AG08396 (cell line): ENCODE data around the gene MAN1C1.
A peak's percentile ranks its signal among the peaks of the same experiment; 100 is the strongest.

Source experiments
- DNase-seq: peaks from one replicate; pipeline ENCODE4 v3.0.0; 2012; ENCODE audit warnings: low spot score, mixed read lengths

The MAN1C1 gene

GRCh38 chr1:25804244-25804963, 187.8 kb downstream of the MAN1C1 start:
- peak; percentile 60 for DNase-seq

- DNase-seq, result no peak
Measured at GRCh38 chr1:25804964-25805862, 188.6 kb downstream of the MAN1C1 start.

GRCh38 chr1:25805863-25806225, 189.3 kb downstream of the MAN1C1 start:
- DNase-seq, result peak; percentile 48

- no peak for DNase-seq
Measured at GRCh38 chr1:25806418-25806817, 189.8 kb downstream of the MAN1C1 start.

- DNase-seq, result no peak
Measured at GRCh38 chr1:25807480-25808390, 191.1 kb downstream of the MAN1C1 start.

- no peak for DNase-seq
Measured at GRCh38 chr1:25808481-25809244, 192.1 kb downstream of the MAN1C1 start.

GRCh38 chr1:25809283-25809926, 192.8 kb downstream of the MAN1C1 start:
- DNase-seq, result no peak

GRCh38 chr1:25809929-25810328, 193.3 kb downstream of the MAN1C1 start:
- no peak for DNase-seq

- DNase-seq, result peak; percentile 83
Measured at GRCh38 chr1:25810341-25811299, 194.0 kb downstream of the MAN1C1 start.

GRCh38 chr1:25811384-25812082, 194.9 kb downstream of the MAN1C1 start:
- DNase-seq, result no peak

- DNase-seq, result no peak
Measured at GRCh38 chr1:25813071-25813733, 196.6 kb downstream of the MAN1C1 start.

GRCh38 chr1:25813734-25814471, 197.3 kb downstream of the MAN1C1 start:
- no peak for DNase-seq

- DNase-seq, result no peak
Measured at GRCh38 chr1:25814549-25815087, 198.0 kb downstream of the MAN1C1 start.

- no peak for DNase-seq
Measured at GRCh38 chr1:25815208-25816111, 198.9 kb downstream of the MAN1C1 start.

- DNase-seq, result no peak
Measured at GRCh38 chr1:25816112-25816718, 199.6 kb downstream of the MAN1C1 start.
